Measurements from ENCODE around the gene CA12. TPM values are rescaled to one million over a fixed set of nuclear protein-coding genes. Genes with fewer than 3 reads are reported as not detected.

Gene CA12
- polyA plus RNA-seq, 6 donors from 2014 or later: not detected

DNA sequence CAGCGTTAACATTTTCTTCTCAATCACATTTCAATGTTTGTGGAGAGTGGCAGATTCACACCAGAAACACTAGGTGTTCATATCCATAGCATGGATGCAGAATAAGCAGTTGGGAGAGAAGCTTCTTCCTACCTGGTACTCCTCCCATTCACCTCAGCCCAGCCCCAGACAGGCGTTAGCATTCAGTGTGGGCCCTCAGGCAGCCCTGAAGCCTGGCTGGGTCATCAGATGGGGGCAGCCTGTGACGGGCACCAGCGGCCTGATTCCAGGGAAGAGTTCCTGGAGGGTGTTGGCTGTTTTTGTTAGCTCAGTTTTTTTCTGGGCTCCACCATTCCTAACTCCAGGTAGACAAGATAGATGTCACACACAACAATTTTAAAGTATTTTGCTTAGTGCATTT, 73.2 kb downstream of the CA12 start:
- H3K36me3 Mint-ChIP-seq: peaks cover 19 to 22% of the 10 kb centered on the region in 2 donors
- ATAC-seq (ENCODE audit: low read depth in 2 of 2): no peak

GRCh38 chr15:63306492-63307073, 75.1 kb downstream of the CA12 start:
- DNase-seq: no peak
- H3K27me3 Mint-ChIP-seq: no peaks in the 10 kb centered on the region
- ATAC-seq (ENCODE audit: low read depth in 2 of 2): no peak
- H3K9me3 Mint-ChIP-seq: no peaks in the 10 kb centered on the region
- no peak overlapping the region for H3K4me3 Mint-ChIP-seq
- H3K27ac Mint-ChIP-seq: peak overlapping the region in 2 of 6 donors; percentile 12 to 69
- H3K36me3 Mint-ChIP-seq: peaks cover 28 to 32% of the 10 kb centered on the region in 2 donors
- no peaks in the 10 kb centered on the region for H3K4me1 Mint-ChIP-seq

More for the DNA sequence above, 73.2 kb downstream of the CA12 start:
- H3K27ac Mint-ChIP-seq: no peak overlapping the region
- H3K4me1 Mint-ChIP-seq: no peaks in the 10 kb centered on the region
- DNase-seq: no peak
- no peaks in the 10 kb centered on the region for H3K9me3 Mint-ChIP-seq
- H3K27me3 Mint-ChIP-seq: no peaks in the 10 kb centered on the region
- no peak overlapping the region for H3K4me3 Mint-ChIP-seq

- Mint-ChIP-seq H3K4me1 (no peaks in the 10 kb centered on the region), H3K36me3 (peaks cover 28 to 32% of the 10 kb centered on the region in 2 donors)
- ATAC-seq (ENCODE audit: low read depth in 2 of 2): no peak
Measured at GRCh38 chr15:63305260-63305659, 76.4 kb downstream of the CA12 start.

GRCh38 chr15:63301088-63301487, 80.6 kb downstream of the CA12 start:
- peak overlapping the region in 1 of 6 donors; percentile 69 for H3K27ac Mint-ChIP-seq
- ATAC-seq (ENCODE audit: low read depth in 2 of 2) (no peak), DNase-seq (no peak)
- H3K27me3 Mint-ChIP-seq: no peaks in the 10 kb centered on the region
- peaks cover 0 to 6% (median 5%) of the 10 kb centered on the region in 3 donors for H3K4me1 Mint-ChIP-seq
- H3K4me3 Mint-ChIP-seq: no peak overlapping the region
- no peaks in the 10 kb centered on the region for H3K9me3 Mint-ChIP-seq
- H3K36me3 Mint-ChIP-seq: peaks cover 35 to 36% of the 10 kb centered on the region in 2 donors

More at GRCh38 chr15:63305260-63305659, 76.4 kb downstream of the CA12 start:
- no peak for DNase-seq
- Mint-ChIP-seq H3K27me3 (no peaks in the 10 kb centered on the region), H3K27ac (no peak overlapping the region), H3K9me3 (no peaks in the 10 kb centered on the region), H3K4me3 (no peak overlapping the region)

DNA sequence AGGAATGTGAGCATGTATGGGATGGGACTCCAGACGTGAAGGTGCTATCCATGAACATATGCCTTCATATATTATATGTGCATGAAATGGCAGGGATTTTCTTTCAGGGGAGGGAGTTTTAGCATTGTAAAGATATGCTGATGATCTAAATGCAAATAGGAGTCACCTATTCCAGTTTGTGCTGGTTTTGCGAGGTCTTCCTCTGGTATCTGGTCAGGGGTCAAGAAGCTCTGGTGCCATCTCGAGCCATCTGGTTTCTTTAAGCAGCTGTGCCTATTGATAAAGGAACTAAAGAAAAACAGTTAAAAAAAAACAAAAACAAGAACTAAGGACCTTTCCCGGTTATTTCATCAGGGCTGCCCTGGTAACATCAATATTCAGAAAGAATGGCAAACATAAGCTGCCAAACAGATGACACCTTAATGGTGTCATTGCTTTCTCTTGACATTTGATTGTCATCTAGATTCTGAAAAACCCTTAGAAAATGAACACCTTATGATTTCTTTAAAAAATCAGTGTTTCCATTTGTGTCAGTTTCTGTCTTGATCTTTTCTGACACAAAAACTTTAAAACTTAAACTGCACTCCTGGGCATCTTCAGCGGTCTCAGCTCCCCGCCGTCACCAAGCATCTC, 81.6 kb downstream of the CA12 start:
- H3K36me3 Mint-ChIP-seq: peaks cover 36 to 40% of the 10 kb centered on the region in 2 donors
- DNase-seq: no peak
- peaks cover 0 to 6% (median 5%) of the 10 kb centered on the region in 3 donors for H3K4me1 Mint-ChIP-seq
- H3K9me3 Mint-ChIP-seq: no peaks in the 10 kb centered on the region
- no peak for ATAC-seq (ENCODE audit: low read depth in 2 of 2)
- H3K4me3 Mint-ChIP-seq: no peak overlapping the region
- no peak overlapping the region for H3K27ac Mint-ChIP-seq
- H3K27me3 Mint-ChIP-seq: no peaks in the 10 kb centered on the region

- no peak for ATAC-seq (ENCODE audit: low read depth in 2 of 2)
- H3K4me3 Mint-ChIP-seq: no peak overlapping the region
- peak overlapping the region in 1 of 6 donors; percentile 38 for H3K27ac Mint-ChIP-seq
- peaks cover 5 to 14% (median 6%) of the 10 kb centered on the region in 3 donors for H3K4me1 Mint-ChIP-seq
- H3K27me3 Mint-ChIP-seq: no peaks in the 10 kb centered on the region
- no peaks in the 10 kb centered on the region for H3K9me3 Mint-ChIP-seq
- H3K36me3 Mint-ChIP-seq: peaks cover 27 to 33% of the 10 kb centered on the region in 2 donors
- no peak for DNase-seq
Measured at GRCh38 chr15:63296195-63296594, 85.5 kb downstream of the CA12 start.

DNA sequence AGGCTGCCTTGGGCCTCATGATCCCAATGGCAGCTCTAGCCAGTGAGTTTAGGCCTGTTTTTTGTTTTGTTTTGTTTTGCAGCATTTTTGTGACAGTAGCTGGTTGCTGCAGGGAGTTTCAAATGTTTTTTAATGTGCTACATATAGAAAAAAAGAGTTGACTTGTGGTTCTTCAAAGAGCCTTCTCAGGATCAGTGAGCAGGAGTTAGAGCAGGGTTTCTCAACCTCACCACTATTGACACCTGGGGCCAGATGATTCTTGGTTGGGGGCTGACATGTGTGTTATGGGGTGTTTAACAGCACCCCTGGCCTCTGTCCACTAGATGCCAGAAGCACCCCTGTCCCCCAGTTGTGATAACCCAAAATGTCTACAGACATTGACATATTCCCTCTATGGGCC, 86.3 kb downstream of the CA12 start:
- Mint-ChIP-seq H3K4me1 (peaks cover 5 to 14% (median 6%) of the 10 kb centered on the region in 3 donors), H3K27ac (no peak overlapping the region), H3K27me3 (no peaks in the 10 kb centered on the region), H3K9me3 (no peaks in the 10 kb centered on the region), H3K4me3 (no peak overlapping the region), H3K36me3 (peaks cover 27 to 28% of the 10 kb centered on the region in 2 donors)
- DNase-seq: no peak
- ATAC-seq (ENCODE audit: low read depth in 2 of 2): no peak

GRCh38 chr15:63294359-63294758, 87.3 kb downstream of the CA12 start:
- no peak overlapping the region for H3K27ac Mint-ChIP-seq
- H3K9me3 Mint-ChIP-seq: no peaks in the 10 kb centered on the region
- peaks cover 21 to 27% of the 10 kb centered on the region in 2 donors for H3K36me3 Mint-ChIP-seq
- H3K4me1 Mint-ChIP-seq: peaks cover 5 to 14% (median 6%) of the 10 kb centered on the region in 3 donors
- no peak for DNase-seq
- H3K4me3 Mint-ChIP-seq: no peak overlapping the region
- no peak for ATAC-seq (ENCODE audit: low read depth in 2 of 2)
- no peaks in the 10 kb centered on the region for H3K27me3 Mint-ChIP-seq

DNA sequence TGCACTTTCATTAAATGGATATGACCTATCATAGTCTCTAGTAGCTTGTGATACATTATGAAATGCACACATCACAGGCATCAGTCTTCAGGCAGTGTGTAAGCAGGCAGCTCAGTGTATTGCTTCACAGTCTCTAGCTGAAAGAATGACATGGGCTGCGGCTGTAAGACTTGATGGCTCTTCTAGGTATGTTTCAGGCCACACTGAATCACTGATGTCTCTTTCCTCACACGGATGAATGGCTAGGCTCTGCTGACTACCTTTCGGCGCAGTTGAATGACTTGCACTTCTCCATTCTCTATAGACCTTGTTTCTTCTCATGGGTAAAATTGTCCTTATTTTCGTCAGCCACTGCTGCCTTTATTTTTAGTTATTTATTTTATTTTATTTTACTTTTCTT, 88.9 kb downstream of the CA12 start:
- DNase-seq (no peak), ATAC-seq (ENCODE audit: low read depth in 2 of 2) (peak; percentile 65 to 91)
- H3K4me1 Mint-ChIP-seq: peaks cover 8 to 17% (median 8%) of the 10 kb centered on the region in 3 donors
- H3K36me3 Mint-ChIP-seq: peaks cover 22 to 26% of the 10 kb centered on the region in 2 donors
- H3K4me3 Mint-ChIP-seq: no peak overlapping the region
- H3K27me3 Mint-ChIP-seq: no peaks in the 10 kb centered on the region
- no peaks in the 10 kb centered on the region for H3K9me3 Mint-ChIP-seq
- no peak overlapping the region for H3K27ac Mint-ChIP-seq

DNA sequence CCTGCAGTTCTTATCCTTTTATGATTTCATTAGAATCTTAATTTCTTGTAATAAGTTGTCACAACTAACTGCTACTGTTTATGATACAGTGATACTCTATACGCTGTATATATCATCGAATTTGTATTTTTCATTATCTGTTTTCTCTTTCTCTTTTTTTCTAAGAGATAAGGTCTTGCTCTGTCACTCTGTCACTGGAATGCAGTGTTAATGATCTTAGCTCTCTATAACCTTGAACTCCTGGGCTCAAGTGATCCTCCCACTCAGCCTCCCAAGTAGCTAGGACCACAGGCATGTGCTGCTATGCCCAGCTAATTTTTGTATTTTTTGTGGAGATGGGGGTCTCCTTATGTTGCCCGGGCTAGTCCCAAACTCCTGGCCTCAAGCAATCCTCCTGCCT, 89.4 kb downstream of the CA12 start:
- no peak for DNase-seq
- H3K27ac Mint-ChIP-seq: no peak overlapping the region

DNA sequence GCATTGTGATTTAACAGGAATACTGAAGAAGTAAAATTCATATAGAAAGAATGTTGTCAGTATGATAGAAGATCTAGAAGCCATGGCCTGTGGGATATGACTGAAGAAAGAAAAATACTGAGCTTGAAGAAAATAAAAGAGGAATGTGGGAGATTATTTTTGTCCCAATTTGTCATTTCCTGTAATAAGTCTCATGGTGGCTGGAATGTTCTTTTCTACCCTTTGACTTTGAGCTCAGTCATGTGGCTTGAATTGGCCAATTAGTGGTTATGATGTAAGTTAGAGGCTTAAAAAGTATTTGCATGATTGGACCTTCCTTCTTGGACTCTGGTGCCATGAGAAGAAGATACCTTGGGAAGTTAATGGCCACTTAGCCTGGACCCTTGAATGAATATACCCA, 90.1 kb downstream of the CA12 start:
- Mint-ChIP-seq H3K9me3 (no peaks in the 10 kb centered on the region), H3K36me3 (peaks cover 25% of the 10 kb centered on the region in 2 donors), H3K4me3 (no peak overlapping the region), H3K27ac (peak overlapping the region in 3 of 6 donors; percentile 20 to 38 (median 27)), H3K4me1 (peaks cover 5 to 17% (median 6%) of the 10 kb centered on the region in 3 donors), H3K27me3 (no peaks in the 10 kb centered on the region)
- DNase-seq (no peak), ATAC-seq (ENCODE audit: low read depth in 2 of 2) (no peak)

More for the DNA sequence above, 89.4 kb downstream of the CA12 start:
- H3K4me3 Mint-ChIP-seq: no peak overlapping the region
- ATAC-seq (ENCODE audit: low read depth in 2 of 2): no peak
- H3K36me3 Mint-ChIP-seq: peaks cover 21 to 22% of the 10 kb centered on the region in 2 donors
- H3K9me3 Mint-ChIP-seq: no peaks in the 10 kb centered on the region
- H3K27me3 Mint-ChIP-seq: no peaks in the 10 kb centered on the region
- H3K4me1 Mint-ChIP-seq: peaks cover 5 to 17% (median 6%) of the 10 kb centered on the region in 3 donors

- no peak overlapping the region for H3K4me3 Mint-ChIP-seq
- peak overlapping the region in 1 of 6 donors; percentile 10 for H3K27ac Mint-ChIP-seq
- H3K27me3 Mint-ChIP-seq: no peaks in the 10 kb centered on the region
- H3K36me3 Mint-ChIP-seq: peaks cover 8 to 16% of the 10 kb centered on the region in 2 donors
- H3K4me1 Mint-ChIP-seq: peaks cover 5 to 17% (median 6%) of the 10 kb centered on the region in 3 donors
- ATAC-seq (ENCODE audit: low read depth in 2 of 2): peak in 1 of 2 donors; percentile 59
- no peaks in the 10 kb centered on the region for H3K9me3 Mint-ChIP-seq
- DNase-seq: peak; percentile 20
Measured at GRCh38 chr15:63288778-63289378, 92.8 kb downstream of the CA12 start.

DNA sequence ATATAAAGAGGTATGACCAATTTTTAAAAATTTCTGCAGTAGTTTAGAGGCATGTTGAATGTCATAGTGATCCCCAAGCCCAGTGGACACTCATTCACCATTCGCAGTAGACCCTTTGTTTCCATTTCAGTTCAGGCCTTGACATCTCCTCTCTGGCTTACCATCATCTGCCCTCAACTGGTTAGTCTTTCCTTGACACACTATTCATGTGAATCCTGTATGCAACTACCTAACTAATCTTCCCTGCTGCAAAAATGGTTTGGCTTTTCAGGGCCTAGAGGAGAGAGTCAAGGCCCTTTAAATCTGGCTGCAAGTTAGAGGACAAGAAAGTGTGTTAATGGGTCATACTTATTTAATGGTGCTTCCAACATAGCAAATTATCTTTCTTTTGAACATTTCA, 93.3 kb downstream of the CA12 start:
- no peak for DNase-seq

DNA sequence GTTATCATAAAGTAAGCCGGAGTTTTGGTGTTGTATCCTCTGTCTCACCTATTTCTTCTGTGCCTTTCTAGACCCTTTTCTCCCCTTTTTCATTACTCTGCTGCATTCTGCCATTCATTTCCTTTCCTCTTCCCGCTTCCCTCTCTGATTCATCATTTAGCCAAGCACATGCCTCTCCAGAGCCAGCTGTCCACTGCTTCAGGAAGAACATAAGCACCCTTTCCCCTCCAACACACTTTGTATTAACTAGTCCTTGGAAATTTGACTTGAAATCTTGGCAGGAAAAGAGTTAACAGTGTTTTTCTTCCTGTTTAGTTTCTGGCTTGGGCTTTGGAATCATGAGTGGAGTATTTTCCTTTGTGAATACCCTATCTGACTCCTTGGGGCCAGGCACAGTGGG, 94.5 kb downstream of the CA12 start:
- H3K4me3 Mint-ChIP-seq: peak overlapping the region in 1 of 8 donors; percentile 24
- H3K27ac Mint-ChIP-seq: peak overlapping the region in 1 of 6 donors; percentile 19
- peaks cover 8 to 20% of the 10 kb centered on the region in 2 donors for H3K36me3 Mint-ChIP-seq
- no peak for ATAC-seq (ENCODE audit: low read depth in 2 of 2)
- no peaks in the 10 kb centered on the region for H3K9me3 Mint-ChIP-seq
- DNase-seq: no peak
- H3K27me3 Mint-ChIP-seq: no peaks in the 10 kb centered on the region
- peaks cover 6 to 13% (median 9%) of the 10 kb centered on the region in 3 donors for H3K4me1 Mint-ChIP-seq

More for the DNA sequence above, 93.3 kb downstream of the CA12 start:
- Mint-ChIP-seq H3K36me3 (peaks cover 8 to 20% of the 10 kb centered on the region in 2 donors), H3K9me3 (no peaks in the 10 kb centered on the region), H3K27ac (peak overlapping the region in 1 of 6 donors; percentile 10), H3K4me3 (no peak overlapping the region), H3K4me1 (peaks cover 6 to 16% (median 10%) of the 10 kb centered on the region in 3 donors), H3K27me3 (no peaks in the 10 kb centered on the region)
- ATAC-seq (ENCODE audit: low read depth in 2 of 2): no peak
